DMS53 (cell line): ENCODE data around the gene UHMK1.
A peak's percentile ranks its signal among the peaks of the same experiment; 100 is the strongest.
"Not testable (repeated sequence)": the region's sequence is repeated elsewhere in the genome, so short reads cannot be mapped to it uniquely, and the experiment has no call there.

Experiments
- DNase-seq: peaks from one replicate; lab custom pipeline; 2025; lab: John Stamatoyannopoulos, UW

The UHMK1 gene

DNA sequence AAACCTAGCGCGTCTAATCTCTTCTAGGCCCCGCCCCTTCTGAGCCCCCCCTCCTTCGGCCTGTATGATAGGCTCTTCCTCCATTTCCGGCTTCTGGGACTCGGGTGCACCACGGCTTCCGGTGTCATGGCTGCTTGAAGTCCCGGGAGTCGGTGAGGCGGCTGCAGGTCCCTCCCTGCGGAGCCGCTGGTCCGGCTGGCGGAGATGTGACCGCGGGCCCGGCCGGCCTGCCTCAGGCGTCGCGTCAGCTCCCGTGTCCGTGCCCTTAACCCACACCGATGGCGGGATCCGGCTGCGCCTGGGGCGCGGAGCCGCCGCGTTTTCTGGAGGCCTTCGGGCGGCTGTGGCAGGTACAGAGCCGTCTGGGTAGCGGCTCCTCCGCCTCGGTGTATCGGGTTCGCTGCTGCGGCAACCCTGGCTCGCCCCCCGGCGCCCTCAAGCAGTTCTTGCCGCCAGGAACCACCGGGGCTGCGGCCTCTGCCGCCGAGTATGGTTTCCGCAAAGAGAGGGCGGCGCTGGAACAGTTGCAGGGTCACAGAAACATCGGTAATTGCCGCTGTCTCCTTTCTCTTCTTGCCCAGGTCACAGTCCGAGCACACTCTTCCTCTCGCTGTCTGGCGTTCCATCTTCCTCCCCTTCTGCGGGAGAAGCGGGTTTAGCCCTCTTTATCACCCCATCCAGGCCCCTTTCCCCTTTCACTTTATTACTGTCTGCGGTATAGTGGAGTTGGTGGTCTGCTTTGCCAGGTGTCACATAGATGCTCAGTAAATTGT lies at the start of gene UHMK1:
Gene UHMK1, plus strand, starts transcription at position 96 of the 773 bp plus-strand sequence. Its CDS starts 183 bp downstream, at position 279.
- DNase-seq: peak; percentile 96

- not testable (repeated sequence) for DNase-seq
These were observed 43.3 kb upstream of the UHMK1 start for GRCh38 chr1:162454361-162454760.

GRCh38 chr1:162456323-162456722 lies 41.3 kb upstream of the UHMK1 start:
- DNase-seq: peak; percentile 36

- DNase-seq: peak; percentile 77
These were observed 39.4 kb upstream of the UHMK1 start for GRCh38 chr1:162458236-162458635.

- not testable (repeated sequence) for DNase-seq
These were observed 35.2 kb upstream of the UHMK1 start for GRCh38 chr1:162462425-162462824.

DNA sequence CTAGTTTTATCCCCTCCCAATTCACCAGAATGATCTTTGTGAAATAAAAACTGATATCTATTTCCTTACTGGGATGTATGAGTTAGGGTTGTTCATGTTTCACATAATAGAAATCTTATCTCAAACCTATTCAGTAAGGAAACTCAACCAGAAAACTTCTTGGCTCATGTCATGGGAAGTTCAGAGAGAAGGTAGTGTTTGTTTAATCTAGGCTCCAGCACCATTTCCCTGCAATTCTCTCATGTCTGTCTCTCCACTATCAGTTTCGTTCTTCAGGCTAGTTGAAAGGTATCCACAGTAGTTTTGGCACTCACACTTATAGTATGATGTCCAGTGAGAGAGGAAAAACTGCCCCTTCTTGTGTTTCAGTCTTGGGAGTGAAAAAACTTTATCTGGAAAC lies 34.6 kb upstream of the UHMK1 start:
- DNase-seq: no peak

GRCh38 chr1:162466797-162467196 lies 30.8 kb upstream of the UHMK1 start:
- DNase-seq: no peak

- no peak for DNase-seq
These were observed 27.4 kb upstream of the UHMK1 start for GRCh38 chr1:162470216-162470615.

GRCh38 chr1:162471290-162471853 lies 26.2 kb upstream of the UHMK1 start:
- no peak for DNase-seq

- no peak for DNase-seq
These were observed 22.5 kb upstream of the UHMK1 start for GRCh38 chr1:162475089-162475488.

GRCh38 chr1:162475539-162476185 lies 22.0 kb upstream of the UHMK1 start:
- DNase-seq: no peak

DNA sequence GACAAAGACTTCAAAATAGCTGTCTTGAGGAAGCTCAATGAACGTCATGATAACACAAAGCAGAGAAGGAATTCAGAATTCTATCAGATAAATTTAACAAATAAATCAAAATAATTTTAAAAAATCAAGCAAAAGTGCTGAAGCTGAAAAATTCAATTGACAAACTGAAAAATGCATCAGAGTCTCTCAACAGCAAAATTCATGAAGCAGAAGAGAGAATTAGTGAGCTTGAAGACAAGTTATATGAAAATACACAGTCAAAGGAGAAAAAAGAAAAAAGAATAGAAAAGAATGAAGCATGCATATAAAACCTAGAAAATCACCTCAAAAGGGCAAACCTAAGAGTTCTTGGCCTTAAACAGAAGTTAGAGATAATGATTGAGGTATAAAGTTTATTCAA lies 21.0 kb upstream of the UHMK1 start:
- DNase-seq: no peak

DNA sequence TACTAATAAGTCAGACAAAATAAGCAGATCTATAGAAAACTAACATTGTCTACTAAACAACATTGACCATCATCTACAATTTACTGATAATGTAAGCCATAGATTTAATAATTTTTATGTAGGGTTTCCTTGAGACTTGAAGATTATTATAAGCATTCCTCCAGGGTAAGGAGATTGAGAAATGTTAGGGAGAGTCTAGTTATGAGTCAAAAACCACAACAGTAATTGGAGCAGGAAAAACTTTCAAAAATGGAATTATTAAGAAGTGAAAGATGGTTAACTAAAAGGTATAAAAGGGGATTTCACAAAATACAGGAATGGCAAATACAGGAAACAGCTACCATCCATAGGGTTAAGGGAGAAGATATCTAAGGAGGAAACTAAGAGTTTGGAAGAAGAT lies 12.4 kb upstream of the UHMK1 start:
- DNase-seq: no peak

DNA sequence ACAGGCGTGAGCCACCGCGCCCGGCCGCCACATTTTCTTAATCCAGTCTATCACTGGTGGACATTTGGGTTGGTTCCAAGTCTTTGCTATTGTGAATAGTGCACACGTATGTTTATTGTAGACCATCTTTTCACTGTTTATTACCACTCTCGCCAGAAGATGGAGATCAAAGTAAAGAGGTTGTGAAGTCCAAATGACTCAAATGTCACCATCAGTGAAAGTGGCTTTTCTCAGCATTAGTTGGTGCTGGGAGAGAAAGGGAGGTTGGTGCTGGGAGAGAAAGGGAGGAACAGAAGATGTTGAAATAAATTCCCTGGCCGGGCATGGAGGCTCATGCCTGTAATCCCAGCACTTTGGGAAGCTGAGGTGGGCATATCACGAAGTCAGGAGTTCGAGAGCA lies 10.4 kb upstream of the UHMK1 start:
- no peak for DNase-seq

DNA sequence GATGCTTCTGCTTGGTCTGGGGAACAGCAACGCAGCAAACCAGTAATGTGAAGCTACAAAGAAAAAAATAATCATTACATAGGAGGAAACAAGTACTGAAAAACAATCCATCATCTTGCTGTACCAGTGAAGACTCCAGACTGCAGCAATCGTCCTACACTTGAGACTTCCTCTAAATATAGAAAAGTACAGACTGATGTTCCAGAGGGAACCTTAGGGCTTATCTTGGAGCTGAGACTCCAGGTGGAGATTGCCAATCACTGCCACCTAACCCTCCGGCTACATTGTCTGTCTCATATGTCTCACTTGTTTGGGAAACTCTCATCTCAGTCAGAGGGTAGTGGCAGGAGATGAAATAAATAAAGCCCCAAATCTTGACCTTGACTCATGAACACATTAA lies 9.4 kb upstream of the UHMK1 start:
- no peak for DNase-seq

- DNase-seq: not testable (repeated sequence)
These were observed 1.9 kb upstream of the UHMK1 start for GRCh38 chr1:162495531-162496233.

DNA sequence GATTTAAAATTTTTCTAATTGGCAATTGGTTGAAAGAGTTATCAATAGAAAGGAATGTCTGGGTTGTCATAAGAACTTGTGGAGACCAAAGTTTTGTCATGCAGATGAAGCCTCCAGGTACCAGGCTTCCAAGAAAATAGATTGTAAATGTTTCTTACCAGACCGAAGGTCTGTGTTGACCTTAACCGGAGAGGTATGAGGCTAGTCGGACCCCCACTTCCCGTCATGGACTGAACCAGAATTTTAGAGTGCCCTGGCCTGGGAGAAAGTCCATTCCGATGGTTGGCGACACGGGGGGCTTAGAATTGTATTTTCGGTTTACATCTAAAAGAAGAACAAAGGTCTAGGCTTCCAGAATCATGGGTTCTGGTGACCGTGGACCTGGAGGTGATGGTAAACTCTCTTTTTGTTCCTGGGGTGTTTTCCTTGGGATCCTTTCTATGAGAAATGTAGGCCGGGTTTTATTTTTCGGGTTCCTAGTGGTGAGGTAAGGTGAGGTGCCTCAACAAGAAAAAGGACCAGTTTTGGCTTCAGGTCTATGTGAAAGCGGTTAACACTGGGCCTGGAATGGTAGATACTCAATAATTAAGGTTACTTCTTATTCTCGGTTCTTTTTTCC lies 405 bp upstream of the UHMK1 start:
- DNase-seq: no peak

- DNase-seq: no peak
These were observed 835 bp downstream of the UHMK1 start for GRCh38 chr1:162498496-162498810.

GRCh38 chr1:162500805-162501204 lies 3.2 kb downstream of the UHMK1 start:
- DNase-seq: no peak

- DNase-seq: no peak
These were observed 4.5 kb downstream of the UHMK1 start for GRCh38 chr1:162502077-162502476.

DNA sequence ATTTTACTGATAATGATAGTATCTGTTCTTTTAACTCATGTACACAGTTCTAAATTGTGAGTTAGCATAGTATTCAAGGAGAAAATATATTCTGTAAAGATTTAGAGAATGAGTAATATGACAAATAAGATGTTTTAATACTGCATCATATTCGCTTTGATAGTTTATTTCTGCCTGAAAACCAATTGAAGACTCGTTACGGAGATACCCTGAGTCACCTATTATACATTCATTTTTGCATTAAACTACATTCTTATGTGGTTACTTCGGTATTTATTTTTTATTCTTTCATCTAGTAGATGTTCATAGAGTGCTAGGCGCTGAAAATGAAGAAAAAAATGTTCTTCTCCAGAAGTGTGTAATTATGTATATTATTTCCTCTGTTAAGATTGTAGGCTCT lies 5.3 kb downstream of the UHMK1 start:
- DNase-seq: no peak

GRCh38 chr1:162527314-162527713 lies 29.7 kb downstream of the UHMK1 start:
- no peak for DNase-seq
